ENCODE results near the gene ZNF503.

ZNF503 gene

GRCh38 chr10:75431180-75432111, 29.9 kb upstream of the ZNF503 start, which contains the start of gene LRMDA:
Gene LRMDA, plus strand, starts transcription at chr10:75431624.
- no peak for DNase-seq

- no peak for DNase-seq
Observed at GRCh38 chr10:75430000-75430763, 28.6 kb upstream of the ZNF503 start.

- DNase-seq = no peak
Observed at GRCh38 chr10:75429159-75429827, 27.7 kb upstream of the ZNF503 start.

GRCh38 chr10:75428434-75429158, 27.0 kb upstream of the ZNF503 start:
- DNase-seq = no peak

- DNase-seq = no peak
Observed at GRCh38 chr10:75427951-75428350, 26.4 kb upstream of the ZNF503 start.

- DNase-seq = no peak
Observed at GRCh38 chr10:75426880-75427279, 25.3 kb upstream of the ZNF503 start.

- DNase-seq = no peak
Observed at GRCh38 chr10:75425291-75426079, 23.9 kb upstream of the ZNF503 start.

- no peak for DNase-seq
Observed at GRCh38 chr10:75424571-75424970, 23.0 kb upstream of the ZNF503 start.

GRCh38 chr10:75422913-75423312, 21.3 kb upstream of the ZNF503 start:
- DNase-seq = no peak

- no peak for DNase-seq
Observed at GRCh38 chr10:75418712-75419111, 17.1 kb upstream of the ZNF503 start.

- DNase-seq = no peak
Observed at GRCh38 chr10:75418293-75418692, 16.7 kb upstream of the ZNF503 start.

- DNase-seq = no peak
Observed at GRCh38 chr10:75417522-75417927, 16.0 kb upstream of the ZNF503 start.

GRCh38 chr10:75414527-75414926, 13.0 kb upstream of the ZNF503 start:
- DNase-seq = no peak

- no peak for DNase-seq
Observed at GRCh38 chr10:75410132-75411005, 8.8 kb upstream of the ZNF503 start.

GRCh38 chr10:75408911-75409885, 7.6 kb upstream of the ZNF503 start:
- DNase-seq = no peak

- no peak for DNase-seq
Observed at GRCh38 chr10:75408509-75408875, 6.9 kb upstream of the ZNF503 start.

GRCh38 chr10:75407713-75408508, 6.3 kb upstream of the ZNF503 start:
- no peak for DNase-seq

- DNase-seq = no peak
Observed at GRCh38 chr10:75407224-75407712, 5.7 kb upstream of the ZNF503 start.
